ENCODE results near the gene CCDC18. TPM values are rescaled to one million over a fixed set of nuclear protein-coding genes. Genes with fewer than 3 reads are reported as not detected.

The CCDC18 gene
- total RNA-seq, 6 experiments from 2014 or later: 2.3 to 6.9 (median 3.5) TPM

- Histone ChIP-seq H3K27me3 (no peaks in the 10 kb centered on the region), H3K9me3 (no peaks in the 10 kb centered on the region), H3K36me3 (peaks cover 0 to 2% (median 0%) of the 10 kb centered on the region in 4 donors), H3K27ac (no peak overlapping the region), H3K4me1 (peaks cover 0 to 12% (median 3%) of the 10 kb centered on the region in 4 donors), H3K4me3 (no peak overlapping the region)
- ATAC-seq (no peak), DNase-seq (no peak)
- TF ChIP-seq POLR2A (IDR thresholded peaks at IDR 0.05) (no peak), CTCF (IDR thresholded peaks at IDR 0.05) (no peak)
- intact Hi-C loops (cut with DNase I): no loop called here
- WGBS (ENCODE audit: insufficient coverage, low coverage, low lambda C conversion rate, missing lambda C conversion rate): 88% methylated on average over 1 of the region's 1 CpG
Measured at GRCh38 chr1:93321720-93322119, 141.2 kb downstream of the CCDC18 start.

GRCh38 chr1:93322349-93322748 lies 141.8 kb downstream of the CCDC18 start:
- TF ChIP-seq POLR2A (IDR thresholded peaks at IDR 0.05) (no peak), CTCF (IDR thresholded peaks at IDR 0.05) (no peak)
- Histone ChIP-seq H3K36me3 (peaks cover 0 to 2% (median 0%) of the 10 kb centered on the region in 4 donors), H3K4me1 (peaks cover 0 to 12% (median 3%) of the 10 kb centered on the region in 4 donors), H3K27me3 (no peaks in the 10 kb centered on the region), H3K9me3 (no peaks in the 10 kb centered on the region), H3K4me3 (no peak overlapping the region), H3K27ac (no peak overlapping the region)
- ATAC-seq: no peak
- WGBS (ENCODE audit: insufficient coverage, low coverage, low lambda C conversion rate, missing lambda C conversion rate): 90% methylated on average over 3 of the region's 3 CpGs
- intact Hi-C loops (cut with DNase I): no loop called here
- DNase-seq: no peak

- no peak overlapping the region for H3K4me3 ChIP-seq
- H3K27me3 ChIP-seq: no peaks in the 10 kb centered on the region
- no peak for ATAC-seq
- TF ChIP-seq POLR2A (IDR thresholded peaks at IDR 0.05) (no peak), CTCF (IDR thresholded peaks at IDR 0.05) (no peak)
- peaks cover 0 to 12% (median 3%) of the 10 kb centered on the region in 4 donors for H3K4me1 ChIP-seq
- no peak overlapping the region for H3K27ac ChIP-seq
- intact Hi-C loops (cut with DNase I): no loop called here
- H3K9me3 ChIP-seq: no peaks in the 10 kb centered on the region
- no peak for DNase-seq
- 89% methylated on average over 2 of the region's 3 CpGs for WGBS (ENCODE audit: insufficient coverage, low coverage, low lambda C conversion rate, missing lambda C conversion rate)
- peaks cover 0 to 2% (median 0%) of the 10 kb centered on the region in 4 donors for H3K36me3 ChIP-seq
Measured at GRCh38 chr1:93323185-93323820, 142.8 kb downstream of the CCDC18 start.

GRCh38 chr1:93324486-93325464 lies 144.3 kb downstream of the CCDC18 start:
- TF ChIP-seq CTCF (IDR thresholded peaks at IDR 0.05): no peak
- Histone ChIP-seq H3K27me3 (no peaks in the 10 kb centered on the region), H3K9me3 (no peaks in the 10 kb centered on the region), H3K27ac (no peak overlapping the region), H3K4me1 (peaks cover 0 to 12% (median 3%) of the 10 kb centered on the region in 4 donors), H3K36me3 (peaks cover 0 to 2% (median 0%) of the 10 kb centered on the region in 4 donors), H3K4me3 (no peak overlapping the region)
- DNase-seq: no peak
- ATAC-seq: peak; percentile 41 to 91 (median 80)
- intact Hi-C loops (cut with DNase I): no loop called here
- 61% methylated on average over 8 of the region's 8 CpGs for WGBS (ENCODE audit: insufficient coverage, low coverage, low lambda C conversion rate, missing lambda C conversion rate)

Small RNA genes lying within 50 kb of the gene (small RNA-seq; reads per million reads assigned to genes)
- 0 reads per million in 2 experiments for gene AC126124.1
- gene AL139421.1: 0 reads per million in 2 experiments

Other genes with a start within 250 kb of the CCDC18 start
- gene DIPK1A, start 219.3 kb upstream of the CCDC18 start, total RNA-seq: 10 to 100 TPM; 10.8 to 25.3 (median 15.1) TPM
- 1 to 10 TPM; 4.5 to 9.3 (median 7.1) TPM for gene MTF2, start 101.4 kb upstream of the CCDC18 start, total RNA-seq
- 100 to 1,000 TPM in 2 of 6 experiments, 10 to 100 TPM in 4; 65.3 to 154 (median 88.9) TPM for gene TMED5, start 311 bp upstream of the CCDC18 start, total RNA-seq
- 10 to 100 TPM; 15.7 to 26.7 (median 17.7) TPM for gene DR1, start 165.2 kb downstream of the CCDC18 start, total RNA-seq